Measurements from ENCODE around the gene AGBL1.

AGBL1 gene

GRCh38 chr15:86595741-86596140, 516.1 kb downstream of the AGBL1 start:
- H3K4me3 Mint-ChIP-seq, result no peak overlapping the region
- H3K9me3 Mint-ChIP-seq, result peaks cover 7% of the 10 kb centered on the region
- no peaks in the 10 kb centered on the region for H3K4me1 Mint-ChIP-seq (ENCODE audit: low read depth)
- DNase-seq (ENCODE audit: low spot score), result no peak
- H3K36me3 Mint-ChIP-seq (ENCODE audit: low read depth), result no peaks in the 10 kb centered on the region
- no peak overlapping the region for H3K27ac Mint-ChIP-seq
- peaks cover 2% of the 10 kb centered on the region for H3K27me3 Mint-ChIP-seq (ENCODE audit: low read depth)

GRCh38 chr15:86603466-86603865, 523.8 kb downstream of the AGBL1 start:
- Mint-ChIP-seq H3K27ac (no peak overlapping the region), H3K27me3 (ENCODE audit: low read depth) (peaks cover 18% of the 10 kb centered on the region), H3K4me3 (no peak overlapping the region), H3K9me3 (peaks cover 10% of the 10 kb centered on the region), H3K36me3 (ENCODE audit: low read depth) (no peaks in the 10 kb centered on the region), H3K4me1 (ENCODE audit: low read depth) (no peaks in the 10 kb centered on the region)
- no peak for DNase-seq (ENCODE audit: low spot score)

- Mint-ChIP-seq H3K36me3 (ENCODE audit: low read depth) (peaks cover 7% of the 10 kb centered on the region), H3K27me3 (ENCODE audit: low read depth) (peaks cover 11% of the 10 kb centered on the region), H3K4me3 (no peak overlapping the region), H3K27ac (no peak overlapping the region), H3K4me1 (ENCODE audit: low read depth) (peaks cover 32% of the 10 kb centered on the region), H3K9me3 (peaks cover 13% of the 10 kb centered on the region)
- DNase-seq (ENCODE audit: low spot score), result no peak
Observed at GRCh38 chr15:86608461-86609205, 529.0 kb downstream of the AGBL1 start.

GRCh38 chr15:86609275-86609674, 529.6 kb downstream of the AGBL1 start:
- Mint-ChIP-seq H3K4me3 (no peak overlapping the region), H3K9me3 (peaks cover 8% of the 10 kb centered on the region), H3K36me3 (ENCODE audit: low read depth) (peaks cover 7% of the 10 kb centered on the region), H3K27me3 (ENCODE audit: low read depth) (peaks cover 8% of the 10 kb centered on the region), H3K27ac (no peak overlapping the region), H3K4me1 (ENCODE audit: low read depth) (peaks cover 38% of the 10 kb centered on the region)
- DNase-seq (ENCODE audit: low spot score), result no peak

GRCh38 chr15:86610038-86610437, 530.4 kb downstream of the AGBL1 start:
- peak; percentile 23 for DNase-seq (ENCODE audit: low spot score)
- Mint-ChIP-seq H3K4me1 (ENCODE audit: low read depth) (peaks cover 45% of the 10 kb centered on the region), H3K9me3 (peaks cover 14% of the 10 kb centered on the region), H3K27me3 (ENCODE audit: low read depth) (peaks cover 8% of the 10 kb centered on the region), H3K4me3 (no peak overlapping the region), H3K36me3 (ENCODE audit: low read depth) (peaks cover 10% of the 10 kb centered on the region), H3K27ac (no peak overlapping the region)

GRCh38 chr15:86611417-86612040, 531.9 kb downstream of the AGBL1 start:
- peaks cover 6% of the 10 kb centered on the region for H3K27me3 Mint-ChIP-seq (ENCODE audit: low read depth)
- H3K27ac Mint-ChIP-seq, result peak overlapping the region; percentile 91
- peaks cover 13% of the 10 kb centered on the region for H3K9me3 Mint-ChIP-seq
- H3K4me1 Mint-ChIP-seq (ENCODE audit: low read depth), result peaks cover 58% of the 10 kb centered on the region
- peaks cover 15% of the 10 kb centered on the region for H3K36me3 Mint-ChIP-seq (ENCODE audit: low read depth)
- peak overlapping the region; percentile 45 for H3K4me3 Mint-ChIP-seq
- DNase-seq (ENCODE audit: low spot score), result peak; percentile 61

- Mint-ChIP-seq H3K4me3 (peak overlapping the region; percentile 60), H3K36me3 (ENCODE audit: low read depth) (peaks cover 13% of the 10 kb centered on the region)
Observed at GRCh38 chr15:86615411-86615810, 535.7 kb downstream of the AGBL1 start.

GRCh38 chr15:86615816-86616215, 536.1 kb downstream of the AGBL1 start:
- H3K4me3 Mint-ChIP-seq, result peak overlapping the region; percentile 60
- no peaks in the 10 kb centered on the region for H3K27me3 Mint-ChIP-seq (ENCODE audit: low read depth)
- H3K36me3 Mint-ChIP-seq (ENCODE audit: low read depth), result peaks cover 11% of the 10 kb centered on the region
- DNase-seq (ENCODE audit: low spot score), result no peak
- peak overlapping the region; percentile 81 for H3K27ac Mint-ChIP-seq
- peaks cover 77% of the 10 kb centered on the region for H3K4me1 Mint-ChIP-seq (ENCODE audit: low read depth)
- peaks cover 13% of the 10 kb centered on the region for H3K9me3 Mint-ChIP-seq

More at GRCh38 chr15:86615411-86615810, 535.7 kb downstream of the AGBL1 start:
- DNase-seq (ENCODE audit: low spot score), result no peak
- Mint-ChIP-seq H3K9me3 (peaks cover 13% of the 10 kb centered on the region), H3K27ac (peak overlapping the region; percentile 81), H3K27me3 (ENCODE audit: low read depth) (no peaks in the 10 kb centered on the region), H3K4me1 (ENCODE audit: low read depth) (peaks cover 76% of the 10 kb centered on the region)

- Mint-ChIP-seq H3K4me3 (peak overlapping the region; percentile 31), H3K9me3 (peaks cover 13% of the 10 kb centered on the region), H3K4me1 (ENCODE audit: low read depth) (peaks cover 71% of the 10 kb centered on the region), H3K27ac (peak overlapping the region; percentile 23), H3K27me3 (ENCODE audit: low read depth) (no peaks in the 10 kb centered on the region), H3K36me3 (ENCODE audit: low read depth) (peaks cover 11% of the 10 kb centered on the region)
- no peak for DNase-seq (ENCODE audit: low spot score)
Observed at GRCh38 chr15:86616771-86617170, 537.1 kb downstream of the AGBL1 start.

GRCh38 chr15:86620157-86620556, 540.5 kb downstream of the AGBL1 start:
- H3K4me3 Mint-ChIP-seq, result peak overlapping the region; percentile 27
- peaks cover 3% of the 10 kb centered on the region for H3K36me3 Mint-ChIP-seq (ENCODE audit: low read depth)

GRCh38 chr15:86620641-86621349, 541.1 kb downstream of the AGBL1 start:
- Mint-ChIP-seq H3K9me3 (no peaks in the 10 kb centered on the region), H3K27ac (peak overlapping the region; percentile 15), H3K36me3 (ENCODE audit: low read depth) (peaks cover 2% of the 10 kb centered on the region), H3K27me3 (ENCODE audit: low read depth) (no peaks in the 10 kb centered on the region), H3K4me1 (ENCODE audit: low read depth) (peaks cover 58% of the 10 kb centered on the region), H3K4me3 (peak overlapping the region; percentile 27)
- no peak for DNase-seq (ENCODE audit: low spot score)

More at GRCh38 chr15:86620157-86620556, 540.5 kb downstream of the AGBL1 start:
- H3K27ac Mint-ChIP-seq, result peak overlapping the region; percentile 15
- peaks cover 3% of the 10 kb centered on the region for H3K9me3 Mint-ChIP-seq
- H3K4me1 Mint-ChIP-seq (ENCODE audit: low read depth), result peaks cover 60% of the 10 kb centered on the region
- no peaks in the 10 kb centered on the region for H3K27me3 Mint-ChIP-seq (ENCODE audit: low read depth)
- DNase-seq (ENCODE audit: low spot score), result no peak

- no peak overlapping the region for H3K4me3 Mint-ChIP-seq
- no peaks in the 10 kb centered on the region for H3K9me3 Mint-ChIP-seq
- peaks cover 51% of the 10 kb centered on the region for H3K4me1 Mint-ChIP-seq (ENCODE audit: low read depth)
- no peaks in the 10 kb centered on the region for H3K36me3 Mint-ChIP-seq (ENCODE audit: low read depth)
- no peak overlapping the region for H3K27ac Mint-ChIP-seq
- no peak for DNase-seq (ENCODE audit: low spot score)
- H3K27me3 Mint-ChIP-seq (ENCODE audit: low read depth), result no peaks in the 10 kb centered on the region
Observed at GRCh38 chr15:86623236-86623635, 543.6 kb downstream of the AGBL1 start.

- peak overlapping the region; percentile 47 for H3K27ac Mint-ChIP-seq
- H3K4me3 Mint-ChIP-seq, result peak overlapping the region; percentile 41
Observed at GRCh38 chr15:86624261-86625036, 544.8 kb downstream of the AGBL1 start.

More at GRCh38 chr15:86624261-86625036, 544.8 kb downstream of the AGBL1 start:
- Mint-ChIP-seq H3K9me3 (no peaks in the 10 kb centered on the region), H3K4me1 (ENCODE audit: low read depth) (peaks cover 49% of the 10 kb centered on the region), H3K27me3 (ENCODE audit: low read depth) (no peaks in the 10 kb centered on the region), H3K36me3 (ENCODE audit: low read depth) (no peaks in the 10 kb centered on the region)
- DNase-seq (ENCODE audit: low spot score), result peak; percentile 88

Data from T-helper 2 cell treated with Interferon-gamma antibody and Interleukin-4, amounts not matched to agents 5 μg/mL and 100 μg/mL, for 36 hours (primary cell).